ENCODE measurements around the gene HSH2D. TPM values are rescaled to one million over a fixed set of nuclear protein-coding genes. Genes with fewer than 3 reads are reported as not detected.
"Not testable (repeated sequence)": the region's sequence is repeated elsewhere in the genome, so short reads cannot be mapped to it uniquely, and the experiment has no call there.

Gene HSH2D
- total and polyA plus RNA-seq, 2 experiments from 2014 or later: 3.5 to 4.0 TPM

DNA sequence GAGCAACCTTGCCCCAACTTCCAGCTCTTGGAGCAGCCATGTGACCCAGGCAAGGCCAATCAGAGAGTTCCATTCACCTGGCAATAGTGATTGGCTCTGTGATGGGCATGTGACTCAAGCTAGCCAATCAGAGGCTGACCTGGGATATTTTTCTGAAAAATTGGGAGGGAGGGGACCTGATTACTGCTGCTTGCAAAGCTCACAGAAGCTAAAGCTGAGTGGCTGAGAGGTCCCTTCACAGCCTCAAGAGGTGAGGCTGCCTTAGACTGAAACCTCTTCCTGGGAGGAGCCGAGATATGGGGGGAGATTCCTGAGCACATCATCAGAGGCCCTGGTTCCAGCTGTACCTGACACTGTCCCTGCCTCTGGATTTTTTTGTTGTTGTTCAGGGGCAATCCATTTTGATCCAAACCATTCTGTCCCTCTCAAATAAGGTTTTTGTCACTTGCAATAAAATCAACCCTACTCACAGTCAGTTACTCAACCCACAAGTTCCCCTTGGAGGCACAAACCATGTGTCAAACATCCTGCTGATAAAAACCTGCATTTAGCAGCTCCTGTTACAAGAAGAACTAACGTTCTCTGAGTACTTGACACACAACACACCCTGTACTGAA lies 25.1 kb downstream of the HSH2D start:
- Histone ChIP-seq H3K4me2 (no peak overlapping the region), H3K36me3 (replicated peaks; ENCODE audit: insufficient read depth, low read depth) (no peaks in the 10 kb centered on the region), H3K79me2 (no peaks in the 10 kb centered on the region), H3K27me3 (no peaks in the 10 kb centered on the region), H2AFZ (no peak overlapping the region), H3K4me1 (ENCODE audit: insufficient read depth) (no peaks in the 10 kb centered on the region), H3K9me3 (ENCODE audit: low read depth) (no peaks in the 10 kb centered on the region), H4K20me1 (ENCODE audit: insufficient read depth, poor library complexity, severe bottlenecking) (no peaks in the 10 kb centered on the region), H3K27ac (no peak overlapping the region), H3K9me2 (replicated peaks; ENCODE audit: insufficient read depth) (no peaks in the 10 kb centered on the region), H3K4me3 (no peak overlapping the region)
- TF ChIP-seq EZH2 (IDR thresholded peaks at IDR 0.05; ENCODE audit: borderline replicate concordance) (no peak), EZH2phosphoT487 (IDR thresholded peaks at IDR 0.05; ENCODE audit: low read depth, severe bottlenecking, unreplicated experiment) (no peak)
- TF ChIP-seq, protein P1, sequence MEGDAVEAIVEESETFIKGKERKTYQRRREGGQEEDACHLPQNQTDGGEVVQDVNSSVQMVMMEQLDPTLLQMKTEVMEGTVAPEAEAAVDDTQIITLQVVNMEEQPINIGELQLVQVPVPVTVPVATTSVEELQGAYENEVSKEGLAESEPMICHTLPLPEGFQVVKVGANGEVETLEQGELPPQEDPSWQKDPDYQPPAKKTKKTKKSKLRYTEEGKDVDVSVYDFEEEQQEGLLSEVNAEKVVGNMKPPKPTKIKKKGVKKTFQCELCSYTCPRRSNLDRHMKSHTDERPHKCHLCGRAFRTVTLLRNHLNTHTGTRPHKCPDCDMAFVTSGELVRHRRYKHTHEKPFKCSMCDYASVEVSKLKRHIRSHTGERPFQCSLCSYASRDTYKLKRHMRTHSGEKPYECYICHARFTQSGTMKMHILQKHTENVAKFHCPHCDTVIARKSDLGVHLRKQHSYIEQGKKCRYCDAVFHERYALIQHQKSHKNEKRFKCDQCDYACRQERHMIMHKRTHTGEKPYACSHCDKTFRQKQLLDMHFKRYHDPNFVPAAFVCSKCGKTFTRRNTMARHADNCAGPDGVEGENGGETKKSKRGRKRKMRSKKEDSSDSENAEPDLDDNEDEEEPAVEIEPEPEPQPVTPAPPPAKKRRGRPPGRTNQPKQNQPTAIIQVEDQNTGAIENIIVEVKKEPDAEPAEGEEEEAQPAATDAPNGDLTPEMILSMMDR (IDR thresholded peaks at IDR 0.05; ENCODE audit: poor library complexity): no peak
- no peak for DNase-seq (ENCODE audit: low spot score)
- 61% methylated on average over 2 of the region's 2 CpGs for WGBS (ENCODE audit: low lambda C conversion rate, missing lambda C conversion rate)

DNA sequence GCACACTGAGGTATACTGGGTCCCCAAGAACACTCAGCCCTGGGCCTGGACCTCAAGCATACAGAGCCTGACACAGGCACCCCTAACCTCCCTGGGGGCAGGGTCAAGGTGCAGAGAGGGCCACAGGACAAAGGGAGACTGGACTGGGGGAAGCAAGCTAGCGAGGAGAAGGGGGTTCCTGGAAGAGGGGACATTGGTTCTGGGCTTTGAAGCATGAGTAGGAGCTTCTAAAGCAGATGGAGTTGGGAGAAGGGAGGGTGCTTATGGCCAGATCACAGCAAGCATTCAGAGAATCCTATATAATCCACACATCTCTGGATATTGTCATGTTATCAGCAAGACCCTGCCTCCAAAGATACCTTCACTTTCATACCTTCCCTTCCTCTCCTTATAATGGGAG lies 26.6 kb downstream of the HSH2D start:
- H3K4me1 ChIP-seq (ENCODE audit: insufficient read depth): no peaks in the 10 kb centered on the region
- no peak overlapping the region for H3K4me3 ChIP-seq
- no peak overlapping the region for H3K27ac ChIP-seq
- no peak overlapping the region for H2AFZ ChIP-seq
- H4K20me1 ChIP-seq (ENCODE audit: insufficient read depth, poor library complexity, severe bottlenecking): no peaks in the 10 kb centered on the region
- TF ChIP-seq, protein P1 (IDR thresholded peaks at IDR 0.05; ENCODE audit: poor library complexity): no peak
- TF ChIP-seq EZH2phosphoT487 (IDR thresholded peaks at IDR 0.05; ENCODE audit: low read depth, severe bottlenecking, unreplicated experiment) (no peak), EZH2 (IDR thresholded peaks at IDR 0.05; ENCODE audit: borderline replicate concordance) (no peak)
- no peaks in the 10 kb centered on the region for H3K36me3 ChIP-seq (replicated peaks; ENCODE audit: insufficient read depth, low read depth)
- no peak overlapping the region for H3K4me2 ChIP-seq
- no peaks in the 10 kb centered on the region for H3K27me3 ChIP-seq
- no peaks in the 10 kb centered on the region for H3K9me3 ChIP-seq (ENCODE audit: low read depth)
- H3K79me2 ChIP-seq: no peaks in the 10 kb centered on the region
- WGBS (ENCODE audit: low lambda C conversion rate, missing lambda C conversion rate): 53% methylated on average over 1 of the region's 1 CpG
- H3K9me2 ChIP-seq (replicated peaks; ENCODE audit: insufficient read depth): no peaks in the 10 kb centered on the region
- no peak for DNase-seq (ENCODE audit: low spot score)

DNA sequence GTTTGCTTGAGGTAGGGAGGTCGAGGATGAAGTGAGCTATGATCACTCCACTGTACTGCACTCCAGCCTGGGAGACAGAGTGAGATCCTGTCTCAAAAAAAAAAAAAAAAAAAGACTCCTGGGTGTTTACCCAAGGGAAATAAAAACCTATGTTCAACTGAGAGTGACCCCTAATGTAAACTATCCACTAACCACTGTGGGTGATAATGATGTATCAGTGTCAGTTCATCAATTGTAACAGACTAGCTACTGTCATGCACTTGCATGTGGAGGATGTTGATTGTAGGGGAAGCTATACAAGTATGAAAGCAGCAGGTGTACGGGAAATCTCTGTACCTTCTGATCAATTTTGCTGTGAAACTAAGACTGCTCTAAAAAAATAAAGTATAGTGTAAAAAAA lies 32.5 kb downstream of the HSH2D start:
- no peaks in the 10 kb centered on the region for H3K79me2 ChIP-seq
- no peak overlapping the region for H3K4me2 ChIP-seq
- no peak overlapping the region for H2AFZ ChIP-seq
- no peak overlapping the region for H3K27ac ChIP-seq
- TF ChIP-seq, protein P1 (IDR thresholded peaks at IDR 0.05; ENCODE audit: poor library complexity): no peak
- no peak for TF ChIP-seq EZH2 (IDR thresholded peaks at IDR 0.05; ENCODE audit: borderline replicate concordance)
- no peak for TF ChIP-seq EZH2phosphoT487 (IDR thresholded peaks at IDR 0.05; ENCODE audit: low read depth, severe bottlenecking, unreplicated experiment)
- 58% methylated on average over 2 of the region's 2 CpGs for WGBS (ENCODE audit: low lambda C conversion rate, missing lambda C conversion rate)
- DNase-seq (ENCODE audit: low spot score): no peak
- no peaks in the 10 kb centered on the region for H3K9me2 ChIP-seq (replicated peaks; ENCODE audit: insufficient read depth)
- H3K4me3 ChIP-seq: no peak overlapping the region
- no peaks in the 10 kb centered on the region for H3K27me3 ChIP-seq
- H3K9me3 ChIP-seq (ENCODE audit: low read depth): no peaks in the 10 kb centered on the region
- H3K36me3 ChIP-seq (replicated peaks; ENCODE audit: insufficient read depth, low read depth): no peaks in the 10 kb centered on the region
- no peaks in the 10 kb centered on the region for H3K4me1 ChIP-seq (ENCODE audit: insufficient read depth)
- no peaks in the 10 kb centered on the region for H4K20me1 ChIP-seq (ENCODE audit: insufficient read depth, poor library complexity, severe bottlenecking)

DNA sequence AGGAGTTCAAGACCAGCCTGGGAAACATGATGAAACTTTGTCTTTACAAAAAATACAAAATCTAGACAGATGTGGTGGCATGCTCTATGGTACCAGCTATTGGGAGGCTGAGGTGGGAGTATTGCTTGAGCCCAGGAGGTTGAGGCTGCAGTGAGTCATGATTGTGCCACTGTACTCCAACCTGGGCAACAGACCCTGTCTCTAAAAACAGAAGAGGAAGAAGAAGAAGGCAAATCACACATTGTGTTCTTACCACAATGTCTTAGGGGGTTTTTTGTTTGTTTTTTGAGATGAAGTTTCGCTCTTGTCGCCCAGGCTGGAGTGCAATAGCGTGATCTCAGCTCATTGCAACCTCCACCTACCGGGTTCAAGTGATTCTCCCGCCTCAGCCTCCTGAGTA lies 35.4 kb downstream of the HSH2D start:
- not testable (repeated sequence) for H3K36me3 ChIP-seq (replicated peaks; ENCODE audit: insufficient read depth, low read depth); H3K27ac ChIP-seq; H3K4me3 ChIP-seq; H3K9me2 ChIP-seq (replicated peaks; ENCODE audit: insufficient read depth); H3K9me3 ChIP-seq (ENCODE audit: low read depth); H2AFZ ChIP-seq; DNase-seq (ENCODE audit: low spot score); H4K20me1 ChIP-seq (ENCODE audit: insufficient read depth, poor library complexity, severe bottlenecking); H3K4me2 ChIP-seq; H3K4me1 ChIP-seq (ENCODE audit: insufficient read depth); H3K27me3 ChIP-seq; H3K79me2 ChIP-seq
- 94% methylated on average over 5 of the region's 5 CpGs for WGBS (ENCODE audit: low lambda C conversion rate, missing lambda C conversion rate)
